HK-2 (cell line): ENCODE measurements around the gene TENT4B.
"Not testable (repeated sequence)": the region's sequence is repeated elsewhere in the genome, so short reads cannot be mapped to it uniquely, and the experiment has no call there.

Experiments used
- DNase-seq: peaks from one replicate; pipeline ENCODE4 v3.0.0-alpha.2; 2018; ENCODE audit not compliant: unreplicated experiment

TENT4B gene

GRCh38 chr16:50234771-50235556 is 81.9 kb downstream of the TENT4B start:
- no peak for DNase-seq

GRCh38 chr16:50235581-50235980 is 82.5 kb downstream of the TENT4B start:
- no peak for DNase-seq

- no peak for DNase-seq
These were observed 85.2 kb downstream of the TENT4B start for GRCh38 chr16:50238314-50238713.

GRCh38 chr16:50238868-50239301 is 85.8 kb downstream of the TENT4B start:
- DNase-seq: no peak

- DNase-seq: not testable (repeated sequence)
These were observed 89.9 kb downstream of the TENT4B start for GRCh38 chr16:50243024-50243423.

GRCh38 chr16:50244140-50244503 is 91.0 kb downstream of the TENT4B start:
- no peak for DNase-seq

GRCh38 chr16:50244504-50245416 is 91.7 kb downstream of the TENT4B start:
- no peak for DNase-seq

GRCh38 chr16:50245417-50246298 is 92.6 kb downstream of the TENT4B start:
- DNase-seq: peak; percentile 66

GRCh38 chr16:50246299-50247122 is 93.4 kb downstream of the TENT4B start:
- DNase-seq: peak; percentile 32

GRCh38 chr16:50247123-50247905 is 94.2 kb downstream of the TENT4B start:
- DNase-seq: no peak

GRCh38 chr16:50247906-50248608 is 95.0 kb downstream of the TENT4B start:
- DNase-seq: no peak

- no peak for DNase-seq
These were observed 95.7 kb downstream of the TENT4B start for GRCh38 chr16:50248845-50249244.

GRCh38 chr16:50251375-50252081 is 98.4 kb downstream of the TENT4B start:
- DNase-seq: peak; percentile 81

- DNase-seq: no peak
These were observed 99.0 kb downstream of the TENT4B start for GRCh38 chr16:50252082-50252611.

- no peak for DNase-seq
These were observed 99.9 kb downstream of the TENT4B start for GRCh38 chr16:50252874-50253513.

GRCh38 chr16:50253514-50253910 is 100.4 kb downstream of the TENT4B start:
- no peak for DNase-seq

- DNase-seq: no peak
These were observed 101.0 kb downstream of the TENT4B start for GRCh38 chr16:50254072-50254471.

- no peak for DNase-seq
These were observed 102.4 kb downstream of the TENT4B start for GRCh38 chr16:50255538-50255937.
